Fibroblast of skin of right biceps (primary cell): ENCODE results near the gene GPR55.

Experiments used
- DNase-seq: peaks from one replicate; pipeline ENCODE4 v3.0.0-alpha.2; 2013

The GPR55 gene

GRCh38 chr2:230916218-230916617, 8.8 kb downstream of the GPR55 start:
- DNase-seq: no peak

DNA sequence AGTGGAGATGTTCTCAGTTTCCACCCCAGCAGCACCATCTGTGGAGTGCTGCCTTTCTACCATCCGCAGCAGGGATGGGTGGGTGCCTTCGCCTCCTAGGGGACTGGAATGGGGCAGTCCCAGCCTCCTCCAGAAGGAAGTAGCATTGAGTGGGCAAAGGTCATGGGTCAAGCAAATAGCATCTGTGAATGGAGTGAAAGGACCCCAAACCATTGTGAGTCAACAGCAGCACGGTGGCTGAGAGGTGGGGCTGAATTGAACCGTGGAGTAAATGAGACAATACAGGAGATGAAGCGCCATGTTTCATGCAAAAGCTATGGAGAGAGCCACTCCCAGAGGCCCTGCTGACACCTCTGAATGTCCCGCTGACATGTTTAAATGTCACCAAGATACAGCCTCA, 9.7 kb downstream of the GPR55 start:
- DNase-seq: no peak

- no peak for DNase-seq
These were observed 10.2 kb downstream of the GPR55 start for GRCh38 chr2:230914886-230915285.

DNA sequence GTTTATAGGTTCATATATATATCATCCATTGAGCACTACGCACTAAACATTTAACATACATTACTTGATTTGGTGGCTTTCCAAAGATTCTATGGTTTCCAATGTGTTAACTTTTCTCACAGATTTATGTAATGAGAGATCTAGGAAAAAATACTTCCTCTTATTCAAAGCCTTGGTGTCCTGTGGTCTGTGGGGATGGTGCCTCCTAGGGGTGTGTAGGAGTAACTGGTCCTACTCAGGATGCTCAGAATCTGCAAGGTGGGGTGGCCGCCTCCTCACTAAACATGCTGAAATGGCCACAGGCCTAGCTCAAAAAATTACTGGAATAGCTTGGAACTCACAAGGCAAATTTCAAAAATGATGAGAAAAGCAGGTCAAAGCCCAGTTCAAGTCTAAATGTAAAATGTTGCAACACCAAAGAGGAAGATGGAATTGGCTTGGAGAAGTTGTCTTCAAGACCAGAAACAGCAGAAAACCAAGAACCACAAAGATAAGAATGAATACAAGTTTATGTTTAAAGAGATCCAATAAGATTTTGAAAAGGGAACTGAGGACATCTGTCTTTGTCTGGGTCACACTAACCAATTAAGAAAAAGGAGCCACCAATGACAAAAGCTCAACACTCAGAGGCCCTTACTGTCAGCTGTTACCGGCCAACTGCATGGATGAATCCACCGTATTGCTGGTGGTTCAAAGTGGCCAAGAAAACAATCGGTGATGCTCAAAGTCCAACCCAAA, 11.5 kb downstream of the GPR55 start:
- no peak for DNase-seq

GRCh38 chr2:230912724-230913123, 12.3 kb downstream of the GPR55 start:
- DNase-seq: no peak

- no peak for DNase-seq
These were observed 13.0 kb downstream of the GPR55 start for GRCh38 chr2:230912046-230912445.

GRCh38 chr2:230910546-230911177, 14.4 kb downstream of the GPR55 start:
- DNase-seq: no peak

DNA sequence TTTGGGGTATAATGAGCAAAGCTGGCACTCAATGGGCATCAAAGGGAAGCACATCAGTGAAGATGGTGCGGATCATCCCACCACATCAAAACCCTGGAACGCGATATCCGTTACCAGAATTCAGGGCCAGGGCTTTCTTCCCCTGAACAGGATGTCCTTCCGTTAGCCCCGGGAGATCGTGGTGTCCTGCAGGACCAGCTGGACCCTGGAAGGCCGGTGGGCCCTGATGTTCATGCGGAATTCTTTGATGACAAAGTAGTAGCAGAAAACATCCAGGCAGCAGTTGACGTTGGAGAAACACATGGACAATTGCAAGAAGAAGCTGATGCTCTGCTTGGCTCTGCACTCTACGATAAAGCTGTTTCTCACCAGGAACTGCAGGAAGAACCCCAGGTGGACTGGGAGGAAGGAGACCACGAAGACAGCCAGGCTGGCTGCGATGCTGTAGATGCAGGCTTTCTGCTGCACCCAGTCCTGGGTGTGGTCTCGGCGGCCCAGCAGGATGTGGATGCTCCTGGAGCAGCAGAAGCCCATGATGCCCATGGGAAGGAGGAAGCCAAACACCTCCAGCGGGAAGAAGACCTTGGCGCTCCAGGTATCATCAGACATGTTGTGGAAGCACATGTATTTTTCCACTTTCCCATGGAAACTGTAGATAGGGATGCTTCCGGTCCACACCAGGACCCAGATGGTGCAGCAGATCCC, 15.0 kb downstream of the GPR55 start:
- no peak for DNase-seq

DNA sequence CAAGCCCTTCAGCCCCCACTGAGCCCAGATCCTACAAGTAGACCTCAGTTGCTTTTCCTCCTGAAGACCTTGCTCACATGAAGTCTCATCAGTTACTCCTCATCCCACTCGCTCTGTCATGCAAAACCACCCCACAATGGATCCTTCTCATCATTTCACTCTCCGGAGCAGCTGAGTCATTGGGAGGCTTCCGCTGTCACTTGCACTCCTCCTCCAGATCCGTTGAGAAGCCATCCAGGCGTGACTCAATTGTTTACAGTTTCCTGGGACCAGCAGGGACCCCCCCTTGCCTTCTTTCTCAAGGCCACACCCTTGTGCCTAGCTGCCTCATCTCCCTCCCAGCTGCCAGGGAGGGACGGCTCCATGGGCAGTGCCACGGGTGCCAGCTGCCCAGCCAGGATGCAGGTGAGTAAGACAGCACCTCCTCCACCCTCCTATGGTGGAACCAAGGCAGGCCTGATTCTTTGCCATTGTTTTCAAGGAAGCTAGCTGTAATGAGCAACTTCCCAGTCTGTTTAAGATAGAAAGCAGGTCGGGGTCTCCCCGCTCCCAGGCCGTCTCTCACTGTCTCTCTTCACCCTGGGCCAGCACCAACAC, 16.3 kb downstream of the GPR55 start:
- peak; percentile 77 for DNase-seq

GRCh38 chr2:230908092-230908594, 16.9 kb downstream of the GPR55 start:
- no peak for DNase-seq

DNA sequence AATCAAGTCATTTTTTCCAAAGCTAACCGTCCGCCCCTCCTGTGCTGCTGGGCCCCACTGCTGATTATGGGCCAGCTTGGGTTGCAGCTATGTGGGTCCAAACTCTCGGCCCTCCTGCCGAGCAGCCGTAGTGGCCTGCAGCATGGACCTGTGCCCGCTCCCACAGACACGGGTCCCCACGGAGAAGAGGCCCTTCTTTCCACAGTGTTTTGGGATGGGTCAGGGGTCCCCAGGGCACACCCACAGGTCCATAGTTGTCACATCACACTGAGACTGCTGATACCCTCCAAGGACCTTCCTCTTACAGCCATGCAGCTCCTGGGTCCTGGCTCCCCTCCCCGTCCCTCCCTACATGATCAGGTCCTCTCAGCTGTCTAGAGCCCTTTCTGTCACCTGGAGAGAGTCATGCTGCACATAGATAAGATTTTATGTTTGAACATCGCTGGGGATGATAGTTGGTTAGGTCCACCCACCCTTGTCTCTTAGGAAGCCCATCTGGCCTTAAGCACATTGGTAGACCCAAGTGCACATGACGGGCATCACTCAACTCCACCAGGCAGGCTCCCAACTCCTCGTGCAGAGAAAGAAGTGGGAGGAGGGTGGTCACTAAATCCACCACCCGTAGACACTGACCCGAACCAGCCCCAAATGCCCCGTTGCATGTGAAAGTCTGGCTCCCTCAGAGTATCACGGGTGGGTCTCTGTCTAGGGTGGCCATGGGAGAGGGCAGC, 17.5 kb downstream of the GPR55 start:
- no peak for DNase-seq

- DNase-seq: no peak
These were observed 18.4 kb downstream of the GPR55 start for GRCh38 chr2:230906471-230907230.

DNA sequence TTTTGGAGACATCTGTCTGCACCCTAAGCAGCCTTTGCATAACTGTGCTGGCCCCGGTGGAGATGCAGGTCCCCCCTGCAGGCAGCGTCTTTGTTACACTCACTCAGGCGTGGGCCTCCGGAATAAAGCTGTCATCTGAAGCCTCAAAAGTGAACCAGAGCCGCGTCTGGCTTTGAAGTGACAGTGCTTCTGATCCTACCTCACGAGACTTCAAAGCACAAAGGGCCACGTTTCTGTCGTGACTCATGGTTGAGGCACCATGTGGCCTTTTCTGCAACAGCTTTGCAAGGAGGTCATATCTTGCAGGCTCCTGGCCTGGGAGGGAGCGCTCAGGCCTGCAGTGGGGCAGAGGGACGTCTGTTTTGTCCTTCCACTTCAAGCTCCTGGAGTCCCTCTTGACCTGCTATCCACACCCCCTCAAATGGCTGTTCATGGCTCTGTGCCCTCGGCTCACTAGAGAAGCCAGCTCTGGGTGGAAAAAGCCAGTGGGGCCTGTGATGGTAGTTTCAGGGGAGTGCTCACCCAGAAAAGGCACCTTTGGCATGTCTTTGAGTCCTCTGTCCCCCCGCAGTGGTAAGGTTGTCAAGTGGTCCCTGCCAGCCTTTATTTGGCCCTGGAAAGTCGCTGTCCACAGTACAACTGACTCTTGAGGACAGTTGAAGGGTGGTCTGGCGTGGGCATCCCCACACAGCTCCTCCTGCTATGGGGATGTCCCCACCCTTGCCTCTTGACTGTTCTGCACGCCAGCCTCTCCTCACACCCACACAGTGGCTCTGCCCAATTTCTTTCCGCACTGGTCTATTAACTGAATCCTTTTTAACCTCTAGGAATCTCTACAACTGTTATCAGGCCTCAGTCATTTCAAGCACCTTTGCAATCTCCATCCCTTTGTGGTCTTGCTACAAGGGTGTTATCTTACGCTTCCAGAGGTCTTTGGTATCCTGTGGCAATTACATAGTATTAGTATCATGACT, 19.3 kb downstream of the GPR55 start:
- DNase-seq: peak; percentile 12

GRCh38 chr2:230904856-230905447, 20.1 kb downstream of the GPR55 start:
- DNase-seq: no peak

- no peak for DNase-seq
These were observed 21.6 kb downstream of the GPR55 start for GRCh38 chr2:230903231-230904150.

- DNase-seq: peak; percentile 60
These were observed 22.7 kb downstream of the GPR55 start for GRCh38 chr2:230902180-230902899.

DNA sequence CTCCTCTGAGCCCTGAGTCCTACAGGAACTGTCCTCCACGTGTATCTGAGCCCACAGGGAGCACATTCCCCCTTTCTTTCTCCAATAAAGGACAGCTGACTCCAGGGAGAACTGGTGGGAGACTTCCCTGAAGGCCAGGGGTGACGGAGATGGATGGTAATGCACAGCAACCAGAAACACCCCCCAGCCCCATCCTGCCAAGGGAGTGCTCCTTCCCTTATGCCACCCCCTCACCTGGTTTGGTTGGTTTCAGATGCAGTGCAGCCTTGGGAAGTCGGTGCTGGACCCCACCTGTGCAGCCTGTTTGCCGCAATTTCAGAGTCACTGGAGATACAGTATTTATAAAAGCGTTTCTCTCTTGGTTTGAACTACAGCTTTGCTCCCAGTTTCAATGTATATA, 24.0 kb downstream of the GPR55 start:
- DNase-seq: no peak

- no peak for DNase-seq
These were observed 24.6 kb downstream of the GPR55 start for GRCh38 chr2:230900336-230900995.
